Loucy (cell line): ENCODE measurements around the gene FCGBP.
"Not testable (repeated sequence)": the region's sequence is repeated elsewhere in the genome, so short reads cannot be mapped to it uniquely, and the experiment has no call there.

ENCODE experiments used
- CTCF ChIP-seq: fragments of 200-600 bp; sonication (generic); conservative IDR thresholded peaks from 2 replicates; pipeline ENCODE4 v1.5.1; 2014; ENCODE audit warnings: mild to moderate bottlenecking, antibody characterized with exemption, low read length
- EZH2phosphoT487 ChIP-seq: fragments of 200-600 bp; IDR thresholded peaks from 2 replicates; pipeline ENCODE4 v1.6.1; 2018; ENCODE audit warnings: antibody characterized with exemption, mild to moderate bottlenecking, moderate library complexity, borderline replicate concordance

GRCh38 chr19:39897511-39898245 is 36.8 kb downstream of the FCGBP start:
- peak; percentile 55 for TF ChIP-seq CTCF
- TF ChIP-seq EZH2phosphoT487: not testable (repeated sequence)
